Omental fat pad (tissue), 4 donors: ENCODE measurements around the gene RNASEL. TPM values are rescaled to one million over a fixed set of nuclear protein-coding genes. Genes with fewer than 3 reads are reported as not detected.

Source experiments
- ATAC-seq: fragments of 150-250 bp; one replicate; pipeline ENCODE4 v1.9.1; 2016; ENCODE audit warnings: mild to moderate bottlenecking, moderate library complexity; ENCODE audit not compliant: low FRiP score
- DNase-seq: peaks from one replicate; pipeline ENCODE4 v3.0.0-alpha.2; 2019; ENCODE audit warnings: low spot score
- total RNA-seq, 4 donors: library from RNA; depleted of rRNA; stranded (reverse); fragments of >200 nt; gene quantifications; one replicate each; pipeline ENCODE4 v1.1.0, GENCODE V29; 2016
- TF ChIP-seq, protein P1 (sequence below), 3 donors: fragments of 450-650 bp; IDR thresholded peaks; one replicate each; pipeline ENCODE4 v1.5.1; 2016 to 2017; ENCODE audit warnings: antibody characterized with exemption in 3 of 3, mild to moderate bottlenecking in 3 of 3, moderate library complexity in 2 of 3

RNASEL gene
- total RNA-seq, 4 donors from 2014 or later, result 4.8 to 12.6 (median 9.4) TPM

DNA sequence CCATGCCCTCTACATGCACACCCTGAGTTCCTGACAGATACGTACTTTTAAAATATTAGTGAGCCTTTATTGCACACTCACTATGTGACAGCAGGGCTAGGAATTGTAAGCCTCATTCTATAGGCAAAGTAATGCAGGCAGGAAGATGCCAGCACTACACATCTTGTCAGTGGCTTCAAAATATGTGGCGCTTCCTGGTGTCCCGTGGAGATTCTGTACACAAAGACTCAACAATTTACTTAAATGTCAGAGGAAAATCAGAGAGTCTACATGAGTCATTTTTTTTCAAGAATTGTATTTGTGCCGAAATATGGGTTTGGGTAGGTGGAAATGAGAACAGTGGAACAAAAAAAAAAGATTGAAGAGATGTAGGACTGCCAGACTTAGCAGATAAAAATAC lies 27.6 kb downstream of the RNASEL start:
- no peak for DNase-seq
- TF ChIP-seq, protein P1, sequence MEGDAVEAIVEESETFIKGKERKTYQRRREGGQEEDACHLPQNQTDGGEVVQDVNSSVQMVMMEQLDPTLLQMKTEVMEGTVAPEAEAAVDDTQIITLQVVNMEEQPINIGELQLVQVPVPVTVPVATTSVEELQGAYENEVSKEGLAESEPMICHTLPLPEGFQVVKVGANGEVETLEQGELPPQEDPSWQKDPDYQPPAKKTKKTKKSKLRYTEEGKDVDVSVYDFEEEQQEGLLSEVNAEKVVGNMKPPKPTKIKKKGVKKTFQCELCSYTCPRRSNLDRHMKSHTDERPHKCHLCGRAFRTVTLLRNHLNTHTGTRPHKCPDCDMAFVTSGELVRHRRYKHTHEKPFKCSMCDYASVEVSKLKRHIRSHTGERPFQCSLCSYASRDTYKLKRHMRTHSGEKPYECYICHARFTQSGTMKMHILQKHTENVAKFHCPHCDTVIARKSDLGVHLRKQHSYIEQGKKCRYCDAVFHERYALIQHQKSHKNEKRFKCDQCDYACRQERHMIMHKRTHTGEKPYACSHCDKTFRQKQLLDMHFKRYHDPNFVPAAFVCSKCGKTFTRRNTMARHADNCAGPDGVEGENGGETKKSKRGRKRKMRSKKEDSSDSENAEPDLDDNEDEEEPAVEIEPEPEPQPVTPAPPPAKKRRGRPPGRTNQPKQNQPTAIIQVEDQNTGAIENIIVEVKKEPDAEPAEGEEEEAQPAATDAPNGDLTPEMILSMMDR (IDR thresholded peaks at IDR 0.05), result no peak
- ATAC-seq, result no peak

DNA sequence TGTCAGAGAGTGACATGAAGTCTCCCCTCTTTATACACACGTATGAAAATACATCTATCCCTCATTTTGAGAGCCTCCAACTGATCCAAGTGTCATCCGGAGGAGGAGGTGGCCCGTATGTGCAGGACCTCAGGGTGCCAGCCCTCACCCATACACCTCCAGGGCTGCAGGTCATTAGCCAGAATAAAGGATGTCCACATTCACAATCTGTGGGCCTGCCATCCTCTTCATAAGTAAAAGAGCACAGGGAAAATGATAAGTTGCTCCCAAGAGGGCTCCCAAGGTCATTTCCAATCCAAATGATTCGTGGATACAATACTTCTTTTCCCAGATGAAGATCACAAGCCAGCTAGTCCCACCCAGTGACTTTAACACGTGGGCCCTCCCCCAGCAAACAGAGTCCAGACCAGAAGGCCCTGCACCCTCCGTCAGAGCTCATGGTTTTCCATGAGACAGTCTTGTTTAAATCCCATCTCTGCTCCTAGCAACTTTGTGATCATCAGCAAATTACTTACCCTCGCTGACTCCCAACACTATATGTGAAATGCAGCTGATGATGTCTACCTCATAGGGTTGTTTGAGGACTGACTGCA lies 28.6 kb downstream of the RNASEL start:
- DNase-seq (no peak), ATAC-seq (no peak)
- TF ChIP-seq, protein P1 (IDR thresholded peaks at IDR 0.05), result no peak

DNA sequence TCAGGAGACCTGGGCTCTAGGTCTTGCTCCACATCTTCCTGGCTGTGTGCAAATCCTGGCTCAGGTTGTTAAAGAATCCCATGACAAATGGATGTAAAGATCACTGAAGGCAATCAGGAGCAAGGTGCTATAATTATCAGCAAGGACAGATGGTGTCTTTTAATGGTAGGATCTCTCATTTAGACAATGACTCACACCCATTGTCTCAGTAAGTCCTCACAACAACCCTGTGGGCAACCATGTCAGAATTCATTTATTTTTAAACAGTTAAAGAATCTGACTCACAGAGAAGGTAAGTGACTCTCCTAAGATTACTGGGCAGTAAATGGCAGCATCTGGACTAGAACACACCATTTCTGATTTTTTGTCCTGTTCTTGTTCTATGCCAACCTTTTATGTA lies 32.8 kb downstream of the RNASEL start:
- DNase-seq, result no peak
- no peak for ATAC-seq
- TF ChIP-seq, protein P1 (IDR thresholded peaks at IDR 0.05), result no peak

DNA sequence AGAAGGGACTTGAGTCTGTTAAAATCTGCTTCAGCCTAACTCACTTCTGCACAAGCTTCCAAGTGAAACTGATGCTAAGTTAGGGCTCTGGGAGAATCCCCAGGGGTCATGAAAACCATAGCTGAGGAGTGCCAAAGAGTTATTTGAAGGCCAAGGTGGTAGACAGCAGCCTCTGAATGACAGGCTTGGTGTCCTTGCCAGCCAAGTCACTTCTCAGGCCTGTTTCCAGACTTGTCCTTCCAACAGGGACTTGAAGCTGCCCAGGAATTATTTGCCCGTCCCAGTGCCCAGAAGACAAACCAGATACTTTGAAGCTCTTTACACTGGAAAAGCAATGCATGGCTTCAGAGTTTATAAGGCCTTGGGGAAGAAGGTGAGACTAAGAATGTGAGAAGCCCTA lies 33.6 kb downstream of the RNASEL start:
- no peak for ATAC-seq
- DNase-seq, result no peak
- TF ChIP-seq, protein P1 (IDR thresholded peaks at IDR 0.05), result no peak

DNA sequence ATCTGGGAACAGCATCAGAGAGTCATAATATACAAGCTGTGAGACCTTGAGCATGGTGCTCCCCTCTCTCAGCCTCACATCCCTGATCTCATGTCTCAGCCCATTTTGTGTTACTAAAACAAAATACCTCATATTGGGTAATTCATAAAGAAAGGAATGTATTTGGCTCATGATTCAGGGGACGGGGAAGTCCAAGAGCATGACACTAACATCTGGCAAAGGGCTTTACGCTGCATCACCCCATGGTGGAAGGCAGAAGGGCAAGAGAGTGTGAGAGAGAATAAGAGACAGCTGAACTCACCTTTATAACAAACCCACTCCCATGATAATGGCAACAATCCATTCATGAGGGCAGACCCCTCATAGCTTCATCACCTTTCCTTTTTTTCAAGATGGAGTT lies 36.5 kb downstream of the RNASEL start:
- DNase-seq (no peak), ATAC-seq (no peak)
- TF ChIP-seq, protein P1 (IDR thresholded peaks at IDR 0.05), result no peak

DNA sequence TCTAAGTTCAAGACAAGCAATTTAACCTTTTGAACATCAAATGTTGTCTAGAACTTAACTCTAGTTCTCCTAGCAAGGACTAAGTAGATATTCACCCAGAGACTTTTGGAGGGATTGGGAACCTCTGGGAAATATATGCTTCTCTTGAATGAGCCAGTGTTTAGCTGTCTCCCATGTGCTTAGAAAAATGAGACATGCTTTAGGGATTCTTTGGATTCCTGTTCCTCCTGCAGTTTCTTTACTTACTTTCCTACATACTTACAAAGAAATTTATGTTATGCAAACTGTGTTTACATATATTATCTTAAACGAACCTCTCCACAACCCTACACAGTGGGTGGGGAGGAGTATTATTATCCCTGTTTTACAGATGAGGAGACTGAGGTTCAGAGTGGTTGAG lies 39.2 kb downstream of the RNASEL start:
- DNase-seq (no peak), ATAC-seq (no peak)
- TF ChIP-seq, protein P1 (IDR thresholded peaks at IDR 0.05), result no peak

DNA sequence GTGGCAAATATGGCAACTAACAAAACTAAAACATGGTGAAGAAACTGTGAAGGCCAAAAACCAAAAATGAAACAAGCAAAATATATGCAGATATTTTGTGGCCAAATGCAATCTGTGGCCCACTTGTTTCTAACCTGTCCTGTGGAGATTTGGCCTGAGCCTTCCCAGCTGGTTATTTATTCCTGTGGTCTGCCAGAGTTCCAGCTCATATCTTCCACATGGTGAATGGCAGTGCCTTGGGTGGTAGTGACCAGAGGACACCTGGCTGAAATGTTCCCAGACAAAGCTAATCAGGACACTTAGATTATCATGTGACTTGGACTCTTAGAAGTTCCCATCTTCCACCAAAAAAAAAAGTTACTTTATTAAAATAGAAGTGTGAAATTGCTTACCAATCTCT lies 39.7 kb downstream of the RNASEL start:
- DNase-seq (no peak), ATAC-seq (no peak)
- TF ChIP-seq, protein P1 (IDR thresholded peaks at IDR 0.05), result no peak
